GM19023 (cell line): ENCODE measurements around the gene OCRL.

ENCODE experiments used
- ATAC-seq: cut with Tn5 transposase; IDR thresholded peaks from one replicate; pipeline ENCODE4 v1.9.1; 2021; ENCODE audit warnings: mild to moderate bottlenecking, moderate library complexity; ENCODE audit not compliant: unreplicated experiment

Gene OCRL

GRCh38 chrX:129540068-129540653, at the start of gene OCRL:
Gene OCRL, plus strand, starts transcription at chrX:129540259. Its CDS starts 181 bp downstream, at chrX:129540440.
- ATAC-seq, result peak; percentile 97

GRCh38 chrX:129490330-129490729, 49.7 kb upstream of the OCRL start:
- no peak for ATAC-seq

GRCh38 chrX:129493643-129494042, 46.4 kb upstream of the OCRL start:
- no peak for ATAC-seq

- no peak for ATAC-seq
These were observed 45.2 kb upstream of the OCRL start for GRCh38 chrX:129494887-129495286.

GRCh38 chrX:129495900-129496299, 44.2 kb upstream of the OCRL start:
- no peak for ATAC-seq

GRCh38 chrX:129496625-129497024, 43.4 kb upstream of the OCRL start:
- no peak for ATAC-seq

GRCh38 chrX:129497146-129497843, 42.8 kb upstream of the OCRL start:
- no peak for ATAC-seq

- ATAC-seq, result no peak
These were observed 29.7 kb upstream of the OCRL start for GRCh38 chrX:129510331-129510730.

GRCh38 chrX:129511689-129512088, 28.4 kb upstream of the OCRL start:
- no peak for ATAC-seq

GRCh38 chrX:129512409-129512808, 27.6 kb upstream of the OCRL start:
- no peak for ATAC-seq

GRCh38 chrX:129516402-129516801, 23.7 kb upstream of the OCRL start:
- ATAC-seq, result no peak

GRCh38 chrX:129520151-129520550, 19.9 kb upstream of the OCRL start:
- no peak for ATAC-seq

- no peak for ATAC-seq
These were observed 17.6 kb upstream of the OCRL start for GRCh38 chrX:129522184-129523078.

- ATAC-seq, result no peak
These were observed 16.8 kb upstream of the OCRL start, which contains the start of gene SMARCA1 for GRCh38 chrX:129523079-129523911. Gene SMARCA1, minus strand, starts transcription at chrX:129523490. Its CDS starts 120 bp downstream, at chrX:129523370.

- no peak for ATAC-seq
These were observed 15.7 kb upstream of the OCRL start for GRCh38 chrX:129524250-129524850.

- no peak for ATAC-seq
These were observed 14.9 kb upstream of the OCRL start for GRCh38 chrX:129525162-129525561.

GRCh38 chrX:129525896-129526295, 14.2 kb upstream of the OCRL start:
- no peak for ATAC-seq

GRCh38 chrX:129529685-129530281, 10.3 kb upstream of the OCRL start:
- no peak for ATAC-seq

- no peak for ATAC-seq
These were observed 9.6 kb upstream of the OCRL start for GRCh38 chrX:129530410-129530809.

GRCh38 chrX:129531132-129531531, 8.9 kb upstream of the OCRL start:
- no peak for ATAC-seq
